Gastrocnemius medialis (tissue), 4 donors: ENCODE measurements around the gene C5orf15.

Experiments used
- POLR2A ChIP-seq, 2 donors: fragments of 450-650 bp; IDR thresholded peaks; one replicate each; pipeline ENCODE4 v1.6.1; 2017; ENCODE audit warnings: antibody characterized with exemption in 2 of 2, mild to moderate bottlenecking in 2 of 2, moderate library complexity in 2 of 2
- TF ChIP-seq, protein P1 (sequence below), 5 experiments: fragments of 450-650 bp in 3 of 5; fragments of 200-600 bp in 2 of 5; sonication (generic) in 2 of 5; IDR thresholded peaks in 4 of 5; conservative IDR thresholded peaks in 1 of 5; 1 replicate in 4 of 5; 2 replicates in 1 of 5; pipeline ENCODE4 v1.5.1; 2016 to 2019; ENCODE audit warnings: antibody characterized with exemption in 5 of 5, mild to moderate bottlenecking in 3 of 5, moderate library complexity in 3 of 5

DNA sequence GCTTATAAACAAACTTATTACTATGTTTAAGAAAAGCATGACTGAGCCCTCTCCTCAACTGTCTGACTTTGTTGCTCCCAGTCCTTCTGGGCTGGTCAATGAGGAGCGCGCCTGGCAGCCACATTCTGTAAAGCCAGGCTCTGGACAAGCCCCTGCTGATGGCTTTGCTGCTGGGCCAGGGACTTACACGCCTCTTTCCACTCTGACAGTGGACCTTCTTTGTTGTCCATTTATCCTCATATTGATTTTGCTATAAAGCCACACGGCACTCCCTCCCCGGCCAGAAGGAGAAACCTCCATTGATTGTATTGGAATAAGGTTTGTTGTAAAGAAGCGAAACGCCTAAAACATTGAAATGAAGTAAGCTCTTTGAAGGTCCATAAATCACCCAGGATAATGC is 50.6 kb downstream of the C5orf15 start:
- TF ChIP-seq, protein P1, sequence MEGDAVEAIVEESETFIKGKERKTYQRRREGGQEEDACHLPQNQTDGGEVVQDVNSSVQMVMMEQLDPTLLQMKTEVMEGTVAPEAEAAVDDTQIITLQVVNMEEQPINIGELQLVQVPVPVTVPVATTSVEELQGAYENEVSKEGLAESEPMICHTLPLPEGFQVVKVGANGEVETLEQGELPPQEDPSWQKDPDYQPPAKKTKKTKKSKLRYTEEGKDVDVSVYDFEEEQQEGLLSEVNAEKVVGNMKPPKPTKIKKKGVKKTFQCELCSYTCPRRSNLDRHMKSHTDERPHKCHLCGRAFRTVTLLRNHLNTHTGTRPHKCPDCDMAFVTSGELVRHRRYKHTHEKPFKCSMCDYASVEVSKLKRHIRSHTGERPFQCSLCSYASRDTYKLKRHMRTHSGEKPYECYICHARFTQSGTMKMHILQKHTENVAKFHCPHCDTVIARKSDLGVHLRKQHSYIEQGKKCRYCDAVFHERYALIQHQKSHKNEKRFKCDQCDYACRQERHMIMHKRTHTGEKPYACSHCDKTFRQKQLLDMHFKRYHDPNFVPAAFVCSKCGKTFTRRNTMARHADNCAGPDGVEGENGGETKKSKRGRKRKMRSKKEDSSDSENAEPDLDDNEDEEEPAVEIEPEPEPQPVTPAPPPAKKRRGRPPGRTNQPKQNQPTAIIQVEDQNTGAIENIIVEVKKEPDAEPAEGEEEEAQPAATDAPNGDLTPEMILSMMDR (IDR thresholded peaks at IDR 0.05 in 4 of 5, conservative IDR thresholded peaks at IDR 0.05 in 1 of 5), result no peak
- no peak for TF ChIP-seq POLR2A (IDR thresholded peaks at IDR 0.05)
